Kidney epithelial cell (primary cell): ENCODE data around the gene SNX17. TPM values are rescaled to one million over a fixed set of nuclear protein-coding genes. Genes with fewer than 3 reads are reported as not detected.

Experiments used
- DNase-seq: peaks from one replicate; pipeline ENCODE4 v3.0.0-alpha.2; 2010; ENCODE audit warnings: low read depth
- H3K27me3 ChIP-seq: 2 replicates; pipeline ENCODE4 v1.6.0; 2011; ENCODE audit warnings: low read length; ENCODE audit not compliant: control insufficient read depth, insufficient read depth
- H3K36me3 ChIP-seq: 2 replicates; pipeline ENCODE4 v1.5.1; 2011; ENCODE audit warnings: low read length; ENCODE audit not compliant: control insufficient read depth, insufficient read depth
- H3K4me3 ChIP-seq: 2 replicates; pipeline ENCODE4 v1.5.1; 2011; ENCODE audit warnings: low read depth, mild to moderate bottlenecking, control low read depth, low read length
- CTCF ChIP-seq: IDR thresholded peaks from 2 replicates; pipeline ENCODE4 v1.5.1; 2011; ENCODE audit warnings: mild to moderate bottlenecking, moderate library complexity, low read length, control low read depth, inconsistent platforms; ENCODE audit not compliant: insufficient read depth, poor library complexity, severe bottlenecking
- total RNA-seq: library from RNA; depleted of rRNA; stranded (reverse); fragments of >200 nt; gene quantifications from 2 replicates; pipeline ENCODE4 v1.2.3, GENCODE V29; 2015

Gene SNX17
- total RNA-seq, 1 donor from 2014 or later = 92.1 TPM

GRCh38 chr2:27356382-27357181 lies 13.8 kb upstream of the SNX17 start, which contains the start of gene GTF3C2:
Gene GTF3C2 (minus strand): TSS chr2:27356764. CDS start chr2:27343554, 13,210 bp downstream.
- TF ChIP-seq CTCF = no peak
- no peaks in the 10 kb centered on the region for H3K27me3 ChIP-seq

GRCh38 chr2:27362678-27363420 lies 7.6 kb upstream of the SNX17 start:
- no peak for DNase-seq
- Histone ChIP-seq H3K4me3 (no peak overlapping the region), H3K27me3 (no peaks in the 10 kb centered on the region), H3K36me3 (no peaks in the 10 kb centered on the region)
- TF ChIP-seq CTCF = no peak

More at GRCh38 chr2:27356382-27357181, 13.8 kb upstream of the SNX17 start, which contains the start of gene GTF3C2:
- peak; percentile 86 for DNase-seq
- H3K4me3 ChIP-seq = peak within 1 kb of the TSS; percentile 98
- H3K36me3 ChIP-seq = no peaks in the 10 kb centered on the region

DNA sequence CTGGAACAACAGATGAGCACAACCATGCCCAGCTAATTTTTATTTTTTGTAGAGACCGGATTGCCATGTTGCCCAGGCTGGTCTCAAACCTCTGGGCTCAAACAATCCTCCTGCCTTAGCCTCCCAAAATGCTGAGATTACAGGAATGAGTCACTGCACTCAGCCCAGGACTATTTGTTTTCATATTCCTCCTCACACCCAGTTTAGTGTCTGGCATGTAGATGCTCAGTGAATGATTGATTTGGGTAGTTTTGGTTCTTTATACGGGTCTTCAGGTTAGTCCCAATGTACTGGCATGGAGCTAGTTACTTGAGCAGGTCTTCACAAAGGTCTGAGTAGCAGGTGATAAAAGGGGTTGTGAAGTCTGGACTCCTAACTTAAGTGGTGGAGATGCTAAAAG lies 6.5 kb upstream of the SNX17 start:
- Histone ChIP-seq H3K27me3 (no peaks in the 10 kb centered on the region), H3K4me3 (no peak overlapping the region), H3K36me3 (peaks cover 1% of the 10 kb centered on the region)
- no peak for DNase-seq
- TF ChIP-seq CTCF = no peak

GRCh38 chr2:27369471-27370025 lies 868 bp upstream of the SNX17 start:
- no peak for DNase-seq
- Histone ChIP-seq H3K36me3 (peaks cover 1% of the 10 kb centered on the region), H3K27me3 (no peaks in the 10 kb centered on the region), H3K4me3 (peak overlapping the region; percentile 89)
- no peak for TF ChIP-seq CTCF

DNA sequence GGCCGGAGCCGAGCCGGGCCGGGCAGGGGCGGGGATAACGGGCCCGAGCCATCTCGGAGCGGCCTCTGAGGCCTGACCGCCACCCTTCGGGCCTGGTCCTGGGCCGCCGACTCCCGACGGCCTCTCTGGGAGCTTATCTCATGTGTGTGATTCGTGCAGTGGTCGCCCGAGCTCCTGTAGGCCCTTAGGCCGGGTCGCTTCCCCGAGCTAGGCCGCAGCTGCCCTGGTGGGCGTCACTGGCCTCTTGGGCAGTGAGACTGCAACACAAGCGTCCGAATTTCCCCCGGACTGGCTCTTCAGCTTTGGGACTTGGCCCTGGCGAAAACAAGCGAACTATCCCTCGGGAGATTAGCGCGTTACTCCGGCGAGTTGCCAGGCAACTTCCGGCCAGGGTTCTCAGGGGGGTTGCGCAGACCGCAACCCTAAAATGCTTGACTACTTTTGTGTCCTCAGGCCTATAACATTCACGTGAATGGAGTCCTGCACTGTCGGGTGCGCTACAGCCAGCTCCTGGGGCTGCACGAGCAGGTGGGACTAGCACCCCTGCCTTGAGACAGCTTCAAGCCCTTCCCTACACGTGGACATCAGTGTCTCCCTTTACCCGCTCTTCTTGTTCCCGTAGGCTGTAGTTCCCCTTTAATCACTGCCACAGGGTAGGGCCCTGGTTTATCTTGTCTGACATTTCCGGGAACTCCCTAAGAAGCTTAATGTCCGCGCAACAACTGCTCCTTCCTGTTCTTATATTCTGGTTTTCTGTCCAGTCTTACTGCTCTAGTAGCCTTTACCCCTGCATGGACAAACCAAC lies 602 bp downstream of the SNX17 start:
- H3K27me3 ChIP-seq = no peaks in the 10 kb centered on the region
- DNase-seq = no peak
- peaks cover 2% of the 10 kb centered on the region for H3K36me3 ChIP-seq
- TF ChIP-seq CTCF = no peak
- peak overlapping the region; percentile 69 for H3K4me3 ChIP-seq
